GM20431 (cell line): ENCODE results near the gene POU3F3.

ENCODE experiments used
- in situ Hi-C: fragments of 300-500 bp; cut with MseI, MboI; formaldehyde crosslinking; loops from one replicate; pipeline ENCODE4 v1.15.0; 2020; ENCODE audit warnings: low sequenced_read_pairs; ENCODE audit not compliant: unreplicated experiment

POU3F3 gene

GRCh38 chr2:104846786-104847585 lies 6.9 kb upstream of the POU3F3 start:
- in situ Hi-C loops: no loop called here

GRCh38 chr2:104847586-104848160 lies 6.2 kb upstream of the POU3F3 start:
- in situ Hi-C loops: no loop called here

GRCh38 chr2:104848526-104848925 lies 5.4 kb upstream of the POU3F3 start:
- in situ Hi-C loops: no loop called here

GRCh38 chr2:104849101-104849500 lies 4.8 kb upstream of the POU3F3 start:
- in situ Hi-C loops: no loop called here

- in situ Hi-C loops: no loop called here
Observed at GRCh38 chr2:104849618-104850141, 4.2 kb upstream of the POU3F3 start.

- in situ Hi-C loops: no loop called here
Observed at GRCh38 chr2:104850361-104851290, 3.3 kb upstream of the POU3F3 start.

- in situ Hi-C loops: no loop called here
Observed at GRCh38 chr2:104851291-104852089, 2.4 kb upstream of the POU3F3 start.

GRCh38 chr2:104852090-104852666 lies 1.7 kb upstream of the POU3F3 start:
- in situ Hi-C loops: no loop called here

GRCh38 chr2:104854498-104855220 lies 744 bp downstream of the POU3F3 start:
- in situ Hi-C loops: no loop called here

GRCh38 chr2:104855221-104856085 lies 1.5 kb downstream of the POU3F3 start:
- in situ Hi-C loops: no loop called here

- in situ Hi-C loops: no loop called here
Observed at GRCh38 chr2:104856086-104856972, 2.4 kb downstream of the POU3F3 start.

GRCh38 chr2:104856973-104857261 lies 3.0 kb downstream of the POU3F3 start:
- in situ Hi-C loops: no loop called here

GRCh38 chr2:104857262-104858005 lies 3.5 kb downstream of the POU3F3 start:
- in situ Hi-C loops: no loop called here

- in situ Hi-C loops: no loop called here
Observed at GRCh38 chr2:104858006-104858978, 4.4 kb downstream of the POU3F3 start.

GRCh38 chr2:104859291-104859765 lies 5.4 kb downstream of the POU3F3 start:
- in situ Hi-C loops: no loop called here
